Activated CD8-positive, alpha-beta T cell treated with anti-CD3 and anti-CD28 coated beads for 36 hours (primary cell): Measurements from ENCODE around the gene PTPRN2. TPM values are rescaled to one million over a fixed set of nuclear protein-coding genes. Genes with fewer than 3 reads are reported as not detected.

Source experiments
- ATAC-seq: fragments of 200-7000 bp; cut with Tn5 transposase; one replicate; pipeline ENCODE4 v1.10.0; 2021; ENCODE audit warnings: mild to moderate bottlenecking, moderate library complexity
- CTCF ChIA-PET: fragments of 350-600 bp; sonication (Branson Sonifier 250); formaldehyde crosslinking; loops from one replicate; lab custom pipeline; 2021; ENCODE audit warnings: antibody characterized with exemption; lab: Charles Lee
- POLR2A ChIA-PET: fragments of 350-600 bp; sonication (Branson Sonifier 250); formaldehyde crosslinking; loops from one replicate; lab custom pipeline; 2021; ENCODE audit warnings: antibody characterized with exemption; lab: Charles Lee
- DNase-seq: peaks from one replicate; pipeline ENCODE4 v3.0.0-alpha.2; 2020
- H3K27ac Mint-ChIP-seq: one replicate; pipeline ENCODE4 v1.8.0; 2021; ENCODE audit warnings: mild to moderate bottlenecking, mixed read lengths
- H3K27me3 Mint-ChIP-seq: one replicate; pipeline ENCODE4 v1.8.0; 2021; ENCODE audit warnings: mixed read lengths
- H3K36me3 Mint-ChIP-seq: one replicate; pipeline ENCODE4 v1.8.0; 2021; ENCODE audit warnings: low read depth, mixed read lengths
- H3K4me1 Mint-ChIP-seq: one replicate; pipeline ENCODE4 v1.8.0; 2021; ENCODE audit warnings: low read depth, mixed read lengths
- H3K4me3 Mint-ChIP-seq: one replicate; pipeline ENCODE4 v1.8.0; 2021; ENCODE audit warnings: mild to moderate bottlenecking, moderate library complexity, mixed read lengths
- H3K9me3 Mint-ChIP-seq: one replicate; pipeline ENCODE4 v1.8.0; 2021; ENCODE audit warnings: mixed read lengths
- intact Hi-C: fragments of 100-400 bp; cut with micrococcal nuclease; formaldehyde crosslinking; loops from one replicate; pipeline ENCODE4 v1.10.0; 2022
- total RNA-seq, 2 experiments: library from RNA; stranded (reverse); gene quantifications; one replicate each; pipeline ENCODE4 v1.2.3, GENCODE V29; 2021
- TF ChIP-seq, protein P1 (sequence below): fragments of 200-600 bp; IDR thresholded peaks from one replicate; pipeline ENCODE4 v1.8.0; 2022; ENCODE audit warnings: antibody characterized with exemption, mild to moderate bottlenecking

Gene PTPRN2
- total RNA-seq, 2 experiments from 2014 or later: 0.49 to 0.65 TPM

DNA sequence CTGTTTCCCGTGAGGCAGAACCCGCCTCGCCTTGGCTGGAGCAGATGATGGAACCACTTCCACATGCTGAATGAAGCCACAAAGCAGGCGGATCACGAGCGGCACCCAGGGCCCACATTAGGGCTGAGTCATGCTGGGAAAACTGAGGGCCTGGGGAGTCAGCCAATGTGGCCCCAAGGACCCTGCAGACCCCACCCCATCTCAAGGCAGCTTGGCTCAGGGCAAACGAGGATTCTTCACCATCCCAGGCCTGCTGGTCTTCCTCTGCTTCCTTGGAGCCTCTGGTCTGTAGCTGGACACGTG lies 762.9 kb downstream of the PTPRN2 start:
- Mint-ChIP-seq H3K4me1 (peaks cover 25% of the 10 kb centered on the region), H3K4me3 (no peak overlapping the region), H3K27me3 (no peaks in the 10 kb centered on the region), H3K27ac (no peak overlapping the region), H3K36me3 (no peaks in the 10 kb centered on the region), H3K9me3 (no peaks in the 10 kb centered on the region)
- DNase-seq (no peak), ATAC-seq (no peak)
- intact Hi-C loops: no loop called here
- TF ChIP-seq, protein P1, sequence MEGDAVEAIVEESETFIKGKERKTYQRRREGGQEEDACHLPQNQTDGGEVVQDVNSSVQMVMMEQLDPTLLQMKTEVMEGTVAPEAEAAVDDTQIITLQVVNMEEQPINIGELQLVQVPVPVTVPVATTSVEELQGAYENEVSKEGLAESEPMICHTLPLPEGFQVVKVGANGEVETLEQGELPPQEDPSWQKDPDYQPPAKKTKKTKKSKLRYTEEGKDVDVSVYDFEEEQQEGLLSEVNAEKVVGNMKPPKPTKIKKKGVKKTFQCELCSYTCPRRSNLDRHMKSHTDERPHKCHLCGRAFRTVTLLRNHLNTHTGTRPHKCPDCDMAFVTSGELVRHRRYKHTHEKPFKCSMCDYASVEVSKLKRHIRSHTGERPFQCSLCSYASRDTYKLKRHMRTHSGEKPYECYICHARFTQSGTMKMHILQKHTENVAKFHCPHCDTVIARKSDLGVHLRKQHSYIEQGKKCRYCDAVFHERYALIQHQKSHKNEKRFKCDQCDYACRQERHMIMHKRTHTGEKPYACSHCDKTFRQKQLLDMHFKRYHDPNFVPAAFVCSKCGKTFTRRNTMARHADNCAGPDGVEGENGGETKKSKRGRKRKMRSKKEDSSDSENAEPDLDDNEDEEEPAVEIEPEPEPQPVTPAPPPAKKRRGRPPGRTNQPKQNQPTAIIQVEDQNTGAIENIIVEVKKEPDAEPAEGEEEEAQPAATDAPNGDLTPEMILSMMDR: no peak
- ChIA-PET POLR2A (no interaction called here), CTCF (interaction anchor here (1.4 kb wide), 1 partner anchor 50 kb away, joined by 3 read pairs; no protein-coding TSS in a partner anchor)

DNA sequence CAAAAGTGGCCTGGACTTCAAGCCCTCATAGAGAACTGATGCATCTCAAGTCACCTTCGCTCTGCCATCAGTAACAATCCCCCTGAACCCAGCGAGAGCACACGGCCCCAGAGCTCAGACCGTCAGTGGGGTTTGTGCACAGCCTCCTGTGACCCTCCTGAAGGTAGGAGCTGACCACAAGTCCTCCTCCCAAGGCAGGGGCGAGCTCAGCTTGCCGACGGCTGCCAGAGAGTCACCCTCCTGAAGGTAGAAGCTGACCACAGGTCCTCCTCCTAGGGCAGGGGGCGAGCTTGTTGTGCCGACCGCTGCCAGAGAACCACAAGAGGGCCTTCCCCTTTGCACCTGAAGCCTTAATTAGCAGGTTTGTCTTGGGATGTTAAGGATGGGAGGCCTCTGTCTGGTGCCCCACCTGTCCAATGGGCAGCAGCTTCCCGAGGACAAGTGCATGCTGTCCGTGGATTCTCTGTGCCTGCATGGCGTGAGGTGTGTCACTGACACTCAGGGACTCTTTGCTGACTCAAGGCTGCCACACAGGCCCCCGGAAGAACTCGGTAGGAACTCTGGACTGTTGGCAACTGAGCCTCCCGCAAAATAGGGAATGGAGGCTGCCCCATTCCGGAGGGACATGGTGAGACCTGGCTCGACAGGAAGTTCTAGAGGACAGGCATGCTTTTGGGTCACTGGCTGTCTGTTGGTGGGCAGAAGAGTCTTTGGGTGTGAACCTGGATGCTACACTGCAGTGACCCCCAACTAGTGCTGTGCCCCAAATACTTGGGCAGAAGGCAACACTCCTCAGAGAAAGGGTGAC lies 763.4 kb downstream of the PTPRN2 start:
- no peak for DNase-seq
- TF ChIP-seq, protein P1: no peak
- Mint-ChIP-seq H3K4me3 (no peak overlapping the region), H3K4me1 (peaks cover 25% of the 10 kb centered on the region), H3K27ac (no peak overlapping the region), H3K36me3 (no peaks in the 10 kb centered on the region), H3K9me3 (no peaks in the 10 kb centered on the region), H3K27me3 (no peaks in the 10 kb centered on the region)
- intact Hi-C loops: no loop called here
- no peak for ATAC-seq
- ChIA-PET CTCF (interaction anchor here (1.4 kb wide), 1 partner anchor 51 kb away, joined by 3 read pairs; no protein-coding TSS in a partner anchor), POLR2A (no interaction called here)

DNA sequence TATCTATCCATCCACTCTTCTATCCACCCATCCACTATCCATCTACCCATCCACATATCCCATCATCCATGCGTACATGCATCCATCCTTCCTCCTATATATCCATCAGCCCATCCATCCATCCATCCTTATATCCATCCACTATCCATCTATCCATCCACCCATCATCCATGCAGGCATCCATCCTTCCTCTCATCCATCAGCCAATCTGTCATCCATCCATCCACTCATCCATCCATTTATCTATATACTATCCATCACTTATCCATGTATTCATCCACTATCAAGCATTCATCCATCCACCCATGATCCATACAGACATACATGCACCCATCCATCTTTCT lies 765.0 kb downstream of the PTPRN2 start:
- no peaks in the 10 kb centered on the region for H3K27me3 Mint-ChIP-seq
- intact Hi-C loops: no loop called here
- DNase-seq: no peak
- H3K27ac Mint-ChIP-seq: no peak overlapping the region
- no peaks in the 10 kb centered on the region for H3K9me3 Mint-ChIP-seq
- ChIA-PET CTCF (no interaction called here), POLR2A (no interaction called here)
- no peak for ATAC-seq
- no peaks in the 10 kb centered on the region for H3K36me3 Mint-ChIP-seq
- H3K4me3 Mint-ChIP-seq: no peak overlapping the region
- peaks cover 18% of the 10 kb centered on the region for H3K4me1 Mint-ChIP-seq
- TF ChIP-seq, protein P1: no peak

DNA sequence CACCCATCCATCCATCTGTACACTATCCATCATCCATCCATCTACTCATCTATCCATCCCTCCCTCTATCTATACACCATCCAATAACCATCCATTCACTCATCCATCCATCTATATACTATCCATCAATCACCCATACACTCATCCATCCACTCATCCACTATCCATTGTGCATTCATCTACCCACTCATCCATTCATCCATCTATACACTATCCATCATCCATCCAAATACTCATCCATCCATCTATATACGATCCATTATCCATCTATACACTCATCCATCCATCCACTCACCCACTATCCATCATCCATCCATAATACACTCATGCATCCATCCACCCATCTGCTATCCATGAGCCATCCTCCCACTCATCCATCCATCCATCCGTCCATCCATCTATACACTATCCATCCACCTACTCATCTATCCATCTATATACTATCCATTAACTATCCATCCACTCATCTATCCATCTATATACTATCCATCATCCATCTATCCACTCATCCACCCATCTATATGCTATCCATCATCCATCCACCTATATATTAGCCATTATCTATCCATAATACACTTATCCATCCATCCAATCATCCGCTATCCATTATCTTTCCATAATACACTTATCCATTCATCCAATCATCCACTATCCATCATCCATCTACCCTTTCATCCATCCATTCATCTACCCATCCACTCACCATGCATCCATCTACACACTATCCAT lies 765.5 kb downstream of the PTPRN2 start:
- POLR2A ChIA-PET: no interaction called here
- no peaks in the 10 kb centered on the region for H3K27me3 Mint-ChIP-seq
- intact Hi-C loops: no loop called here

More for the DNA sequence above, 765.5 kb downstream of the PTPRN2 start:
- Mint-ChIP-seq H3K4me1 (peaks cover 13% of the 10 kb centered on the region), H3K9me3 (no peaks in the 10 kb centered on the region), H3K27ac (no peak overlapping the region), H3K36me3 (no peaks in the 10 kb centered on the region), H3K4me3 (no peak overlapping the region)
- TF ChIP-seq, protein P1: no peak
- no peak for ATAC-seq
- CTCF ChIA-PET: no interaction called here
- no peak for DNase-seq
